ENCODE measurements around the gene CSNK1A1L. TPM values are rescaled to one million over a fixed set of nuclear protein-coding genes. Genes with fewer than 3 reads are reported as not detected.

CSNK1A1L gene
- total RNA-seq, 1 donor from 2014 or later: not detected

GRCh38 chr13:37106642-37107041 lies 1.2 kb upstream of the CSNK1A1L start:
- DNase-seq (ENCODE audit: low read depth): no peak
- no peaks in the 10 kb centered on the region for H3K27me3 ChIP-seq (ENCODE audit: control insufficient read depth, insufficient read depth, low read length)
- no peak for TF ChIP-seq CTCF (IDR thresholded peaks at IDR 0.05; ENCODE audit: insufficient read depth, low read length, poor library complexity, severe bottlenecking)
- no peak overlapping the region for H3K4me3 ChIP-seq (ENCODE audit: low read depth, low read length)
- H3K36me3 ChIP-seq (ENCODE audit: control insufficient read depth, insufficient read depth, low read length): no peaks in the 10 kb centered on the region

- H3K36me3 ChIP-seq (ENCODE audit: control insufficient read depth, insufficient read depth, low read length): no peaks in the 10 kb centered on the region
- no peak for DNase-seq (ENCODE audit: low read depth)
- no peaks in the 10 kb centered on the region for H3K27me3 ChIP-seq (ENCODE audit: control insufficient read depth, insufficient read depth, low read length)
- H3K4me3 ChIP-seq (ENCODE audit: low read depth, low read length): no peak overlapping the region
- no peak for TF ChIP-seq CTCF (IDR thresholded peaks at IDR 0.05; ENCODE audit: insufficient read depth, low read length, poor library complexity, severe bottlenecking)
Observed at GRCh38 chr13:37102896-37103295, 2.6 kb downstream of the CSNK1A1L start.

- Histone ChIP-seq H3K36me3 (ENCODE audit: control insufficient read depth, insufficient read depth, low read length) (no peaks in the 10 kb centered on the region), H3K27me3 (ENCODE audit: control insufficient read depth, insufficient read depth, low read length) (no peaks in the 10 kb centered on the region), H3K4me3 (ENCODE audit: low read depth, low read length) (no peak overlapping the region)
- TF ChIP-seq CTCF (IDR thresholded peaks at IDR 0.05; ENCODE audit: insufficient read depth, low read length, poor library complexity, severe bottlenecking): no peak
- DNase-seq (ENCODE audit: low read depth): no peak
Observed at GRCh38 chr13:37101201-37101600, 4.3 kb downstream of the CSNK1A1L start.

- no peaks in the 10 kb centered on the region for H3K36me3 ChIP-seq (ENCODE audit: control insufficient read depth, insufficient read depth, low read length)
- TF ChIP-seq CTCF (IDR thresholded peaks at IDR 0.05; ENCODE audit: insufficient read depth, low read length, poor library complexity, severe bottlenecking): no peak
- no peak overlapping the region for H3K4me3 ChIP-seq (ENCODE audit: low read depth, low read length)
- no peaks in the 10 kb centered on the region for H3K27me3 ChIP-seq (ENCODE audit: control insufficient read depth, insufficient read depth, low read length)
- DNase-seq (ENCODE audit: low read depth): no peak
Observed at GRCh38 chr13:37100731-37101130, 4.7 kb downstream of the CSNK1A1L start.

GRCh38 chr13:37097076-37097475 lies 8.4 kb downstream of the CSNK1A1L start:
- Histone ChIP-seq H3K27me3 (ENCODE audit: control insufficient read depth, insufficient read depth, low read length) (no peaks in the 10 kb centered on the region), H3K4me3 (ENCODE audit: low read depth, low read length) (no peak overlapping the region), H3K36me3 (ENCODE audit: control insufficient read depth, insufficient read depth, low read length) (no peaks in the 10 kb centered on the region)
- no peak for TF ChIP-seq CTCF (IDR thresholded peaks at IDR 0.05; ENCODE audit: insufficient read depth, low read length, poor library complexity, severe bottlenecking)
- no peak for DNase-seq (ENCODE audit: low read depth)

- Histone ChIP-seq H3K27me3 (ENCODE audit: control insufficient read depth, insufficient read depth, low read length) (no peaks in the 10 kb centered on the region), H3K4me3 (ENCODE audit: low read depth, low read length) (no peak overlapping the region), H3K36me3 (ENCODE audit: control insufficient read depth, insufficient read depth, low read length) (no peaks in the 10 kb centered on the region)
- DNase-seq (ENCODE audit: low read depth): no peak
- TF ChIP-seq CTCF (IDR thresholded peaks at IDR 0.05; ENCODE audit: insufficient read depth, low read length, poor library complexity, severe bottlenecking): no peak
Observed at GRCh38 chr13:37094840-37095239, 10.6 kb downstream of the CSNK1A1L start.

All from kidney epithelial cell (primary cell).